DMS114 treated with DMSO at 0.1 percent for 48 hours (cell line): ENCODE data around the gene ADPGK.

Source experiments
- DNase-seq: peaks from one replicate; lab custom pipeline; 2025; ENCODE audit not compliant: unreplicated experiment; lab: John Stamatoyannopoulos, UW

ADPGK gene

DNA sequence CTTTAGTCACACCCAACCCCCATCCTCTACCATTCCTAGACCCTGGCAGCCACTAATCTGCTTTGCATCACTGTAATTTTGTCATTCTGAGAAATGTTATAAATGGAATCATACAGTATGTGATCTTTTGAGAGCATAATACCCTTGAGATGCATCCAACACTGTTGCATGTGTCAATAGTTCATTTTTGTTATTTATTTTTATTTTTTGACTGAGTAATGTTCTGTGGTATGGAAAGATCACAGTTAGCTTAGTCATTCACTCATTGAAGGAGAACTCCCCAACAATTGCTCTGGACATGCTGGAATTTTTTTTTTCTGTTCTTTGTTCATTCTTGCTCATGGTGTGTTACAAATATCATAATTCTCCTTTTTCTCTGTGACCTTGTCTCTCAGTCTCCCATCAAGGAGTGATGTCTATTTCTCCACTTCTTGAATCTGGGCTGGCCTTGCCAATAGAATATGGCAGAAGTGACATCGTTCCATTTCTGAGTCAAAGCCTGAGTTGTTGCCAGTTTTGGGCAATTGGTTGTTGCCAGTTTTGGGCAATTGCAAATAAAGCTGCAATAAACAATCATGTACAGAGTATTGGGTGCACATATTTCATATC is 6.8 kb upstream of the ADPGK start:
- no peak for DNase-seq

DNA sequence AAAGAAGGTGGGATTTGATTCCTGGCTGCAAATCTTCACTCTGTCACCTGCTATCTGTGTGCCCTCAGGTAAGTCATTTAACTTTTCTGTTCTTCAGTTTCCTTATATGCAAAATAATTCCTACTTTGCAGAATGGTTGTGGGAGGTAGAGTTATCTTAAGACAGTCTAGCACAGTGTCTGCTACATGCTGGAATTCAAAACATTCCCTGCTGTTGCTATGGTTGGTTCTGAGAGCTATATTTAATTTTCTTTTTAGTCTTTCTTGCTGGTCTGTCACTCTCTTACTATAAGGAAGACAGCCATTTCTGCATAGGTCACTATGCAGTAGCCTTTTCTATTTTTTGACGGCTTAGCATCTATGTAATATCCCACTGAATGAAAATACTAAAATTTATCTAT is 4.0 kb upstream of the ADPGK start:
- DNase-seq, result no peak

DNA sequence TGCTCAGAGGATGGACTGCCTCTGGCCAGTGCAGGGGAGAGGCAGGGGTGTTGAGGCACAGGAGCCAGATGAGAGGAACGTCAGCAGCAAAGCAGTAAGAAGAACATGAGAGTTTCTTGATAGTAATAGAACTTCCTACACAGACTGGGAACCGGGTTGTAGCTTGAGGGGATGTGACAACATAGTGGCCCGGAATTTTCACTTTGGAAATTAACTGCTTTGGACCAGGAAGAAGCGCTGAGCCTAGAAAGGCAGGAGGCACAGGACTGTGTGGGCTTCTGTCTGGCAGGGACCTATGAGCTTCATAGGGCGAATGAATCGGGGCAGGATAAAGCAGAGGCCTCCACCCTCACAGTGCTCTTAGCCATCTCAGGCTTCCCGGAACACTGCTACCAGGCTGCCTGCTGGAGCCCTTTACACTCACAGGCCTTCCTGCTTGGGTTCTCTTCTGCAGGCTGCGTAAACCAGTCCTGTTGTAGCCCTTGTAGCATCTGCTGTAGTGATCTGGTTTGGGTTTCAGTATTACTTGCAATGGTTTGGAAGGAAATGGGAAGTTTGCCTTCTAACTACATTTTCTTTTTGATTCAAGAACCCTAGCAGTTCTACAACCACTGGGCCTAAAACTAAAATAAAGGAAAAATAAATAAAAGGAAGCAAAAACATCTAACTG is 3.3 kb upstream of the ADPGK start:
- no peak for DNase-seq

DNA sequence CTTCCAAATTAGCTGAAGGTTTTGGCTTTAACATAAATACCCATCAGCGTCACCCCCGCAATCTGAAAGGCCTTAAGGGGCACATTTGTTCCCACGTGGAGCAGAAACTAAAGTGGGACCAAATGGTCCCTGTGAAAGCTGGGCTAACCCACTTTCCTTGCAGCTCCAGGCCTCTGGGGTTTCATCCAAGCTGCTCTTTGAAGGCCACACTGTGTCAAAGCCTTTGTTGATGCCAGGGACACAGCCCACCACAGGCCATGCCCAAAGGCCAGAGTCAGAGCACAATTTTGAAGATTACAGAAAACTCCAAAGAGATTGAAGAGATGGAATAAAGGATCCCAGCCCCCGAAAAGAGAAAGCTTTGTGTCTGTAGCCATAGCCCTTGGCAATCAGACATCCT is 2.7 kb upstream of the ADPGK start:
- no peak for DNase-seq

DNA sequence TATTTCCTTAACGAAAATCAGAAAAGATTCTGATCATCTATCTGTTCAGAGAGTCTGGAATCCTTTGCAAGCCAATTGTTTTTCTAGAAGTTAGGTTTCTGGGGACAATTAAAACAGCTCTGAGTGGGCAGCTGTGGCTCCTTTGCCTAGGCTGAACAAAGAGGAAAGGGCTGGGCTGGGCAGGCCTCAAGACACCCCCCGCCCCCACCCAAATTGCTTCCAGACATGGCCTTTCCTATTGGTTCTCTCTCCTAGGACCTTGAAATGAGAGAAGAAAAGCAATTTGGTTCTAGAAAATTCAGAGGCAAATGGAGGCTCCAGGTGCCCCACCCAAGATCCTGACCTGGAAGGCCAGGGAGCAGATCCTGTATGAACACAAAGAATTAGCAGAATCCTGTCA is 2.3 kb upstream of the ADPGK start:
- DNase-seq, result no peak

DNA sequence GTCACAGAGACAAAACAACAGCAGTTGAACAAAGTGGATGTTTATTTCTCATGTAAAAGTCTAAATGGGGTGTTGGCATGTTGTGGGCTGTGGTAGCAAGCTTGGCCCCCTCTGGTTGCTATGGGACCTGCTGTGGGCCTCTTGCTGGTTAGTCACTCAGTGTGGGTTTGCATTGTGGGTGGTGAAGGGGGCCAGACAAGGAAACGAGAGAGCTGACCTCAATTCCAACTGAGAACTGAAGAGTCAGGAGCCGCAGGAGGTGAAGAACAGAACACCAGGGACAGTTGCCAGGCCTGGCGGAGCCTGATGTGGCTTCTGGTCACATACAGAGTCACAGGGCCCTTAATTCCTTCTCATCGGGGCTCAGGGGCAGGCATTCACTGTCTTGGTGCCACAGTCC is 1.9 kb upstream of the ADPGK start:
- DNase-seq, result no peak

DNA sequence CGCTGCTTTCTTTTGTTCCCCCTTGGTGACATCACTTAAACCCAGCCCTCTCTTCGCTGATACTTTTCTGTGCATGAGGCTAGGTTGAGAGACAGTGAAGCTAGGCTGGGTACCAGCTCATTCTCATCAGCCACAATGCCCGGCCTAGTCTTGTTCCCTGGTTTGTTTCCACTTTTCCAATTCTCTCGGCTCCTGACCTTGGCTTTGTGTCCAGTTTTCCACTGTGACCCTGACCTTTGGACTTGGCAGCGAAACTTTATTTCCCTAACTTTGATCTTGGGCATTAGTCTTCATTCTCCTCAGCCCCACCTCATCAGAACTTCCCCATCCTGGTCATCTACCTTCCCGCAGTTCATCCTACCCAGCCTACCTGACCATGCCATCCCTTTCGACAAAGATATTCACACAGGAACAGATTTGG is 908 bp upstream of the ADPGK start:
- DNase-seq, result no peak

DNA sequence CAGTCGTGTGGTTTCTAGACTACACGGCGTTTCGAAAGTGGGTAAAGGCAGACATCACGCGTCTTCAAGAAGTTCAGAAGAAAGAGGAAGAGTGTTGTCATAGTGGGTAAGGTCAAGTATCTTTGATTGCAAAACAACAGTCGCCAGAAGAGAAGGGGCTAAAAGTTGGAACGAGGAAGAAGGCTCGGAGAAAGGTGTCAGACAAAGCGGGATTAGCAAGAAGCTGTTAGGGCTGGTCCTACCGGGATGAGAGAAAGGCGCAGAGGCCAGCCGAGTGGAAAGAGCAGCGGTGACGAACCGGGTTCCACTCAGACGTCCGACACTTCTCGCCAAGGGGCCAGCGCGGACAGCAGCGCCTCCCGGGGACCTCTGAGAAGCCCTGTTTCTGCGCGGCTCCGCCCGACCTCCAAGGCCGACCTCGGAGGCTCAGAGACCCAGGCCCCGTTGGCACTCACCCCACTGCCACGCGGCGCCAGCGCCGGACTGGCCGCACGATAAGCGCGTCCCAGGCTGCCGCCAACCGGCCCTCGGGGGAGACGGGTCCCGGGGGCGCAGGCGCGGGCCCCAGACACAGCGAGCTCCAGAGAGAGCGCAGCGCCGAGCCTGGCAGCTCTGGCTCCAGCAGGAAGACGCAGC is 436 bp downstream of the ADPGK start:
- no peak for DNase-seq

DNA sequence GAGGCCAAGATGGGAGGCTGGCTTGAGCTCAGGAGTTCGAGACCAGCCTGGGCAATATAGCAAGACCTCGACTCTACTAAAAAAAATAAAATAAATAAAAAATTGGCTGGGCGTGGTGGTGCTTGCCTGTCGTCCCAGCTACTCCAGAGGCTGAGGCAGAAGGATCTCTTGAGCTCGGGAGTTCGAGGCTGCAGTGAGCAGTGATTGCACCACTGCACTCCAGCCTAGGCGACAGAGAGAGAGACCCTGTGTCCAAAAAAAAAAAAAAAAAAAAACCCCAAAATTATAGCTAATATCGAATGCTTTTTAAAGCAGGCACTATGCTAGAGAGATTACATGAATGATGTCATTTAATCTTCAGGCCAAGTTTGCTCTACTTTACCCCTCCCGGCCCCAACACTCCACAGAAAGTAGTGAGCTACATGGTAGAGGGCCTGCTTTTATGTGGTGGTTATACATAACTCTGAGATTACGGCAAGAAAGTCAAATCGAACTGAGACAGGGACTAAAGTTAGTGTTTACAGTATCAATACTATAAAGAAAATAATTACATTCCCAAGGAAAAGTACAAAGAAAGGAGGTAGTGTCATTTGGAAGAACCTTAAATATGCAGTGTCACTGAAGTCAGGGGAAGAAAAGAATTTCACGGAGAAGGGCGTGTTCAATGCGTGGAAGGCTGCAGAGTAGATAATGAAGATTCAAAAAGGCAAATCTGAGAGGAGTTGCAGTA is 1.1 kb downstream of the ADPGK start:
- DNase-seq, result no peak

DNA sequence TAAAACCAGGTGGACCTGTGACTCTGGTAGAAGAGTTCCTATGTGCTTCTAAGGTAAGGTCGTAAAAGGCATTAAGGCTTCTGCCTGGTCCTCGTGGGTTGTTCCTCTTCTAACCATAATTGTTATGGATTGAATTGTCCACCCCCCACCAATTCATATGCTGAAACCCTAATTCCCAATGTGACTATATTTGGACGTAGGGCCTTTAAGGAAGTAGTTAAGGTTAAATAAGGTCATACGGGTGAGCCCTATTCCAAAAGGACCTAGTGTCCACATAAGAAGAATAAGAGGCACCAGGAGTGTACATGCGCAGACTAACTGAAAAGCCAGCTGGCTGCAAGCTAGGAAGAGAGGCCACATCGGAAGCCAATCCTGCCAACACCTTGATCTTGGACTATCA is 1.9 kb downstream of the ADPGK start:
- DNase-seq, result no peak

DNA sequence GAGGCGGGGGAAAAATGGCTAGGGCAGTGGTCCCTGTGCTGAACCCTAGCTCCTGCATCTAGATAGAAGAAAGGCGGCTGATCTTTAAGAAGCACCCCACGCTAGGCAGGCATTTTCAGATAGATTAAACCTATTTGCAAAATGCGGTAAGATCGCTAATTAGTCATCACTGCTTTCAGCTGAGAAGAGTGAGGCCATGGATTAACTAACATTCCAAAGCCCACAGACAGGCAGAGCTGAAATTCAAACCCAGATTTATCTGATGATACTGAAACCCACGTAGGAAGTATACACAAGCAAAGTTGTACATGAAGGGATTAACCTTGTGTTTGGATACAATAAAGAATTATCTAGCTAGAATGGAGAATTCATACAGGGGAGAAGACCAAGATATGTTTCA is 4.8 kb downstream of the ADPGK start:
- DNase-seq, result no peak

DNA sequence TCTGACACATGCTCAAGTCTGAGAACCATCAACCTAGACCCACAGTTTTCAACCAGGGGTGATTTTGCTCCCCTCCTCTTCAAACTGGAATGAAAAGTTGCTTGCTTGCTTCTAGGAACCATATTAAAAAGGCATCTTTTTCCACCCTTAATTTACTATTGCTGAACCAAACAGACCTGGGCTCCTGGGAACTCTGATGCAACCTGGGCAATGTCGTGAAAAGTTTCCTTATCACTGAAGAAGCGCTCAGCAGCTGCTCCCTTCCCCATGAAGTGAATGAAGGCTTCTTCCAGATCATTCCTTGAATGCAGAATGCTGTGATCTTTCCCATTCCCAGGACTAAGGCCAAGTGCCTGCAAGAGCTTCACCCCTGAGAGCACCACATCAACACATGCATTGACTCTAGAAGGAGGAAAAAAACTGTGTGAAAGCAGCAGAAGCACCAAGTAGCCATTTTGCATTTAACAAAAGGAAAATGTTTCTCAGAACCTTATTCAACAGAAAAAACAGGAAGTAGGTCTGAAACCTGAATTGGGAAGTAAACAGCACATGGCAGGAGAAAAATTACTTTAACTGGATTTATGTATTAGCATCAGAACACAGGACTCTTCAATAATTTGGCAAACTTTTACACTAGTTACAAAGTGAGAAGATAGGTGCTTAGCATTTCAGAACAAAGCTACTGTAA is 8.7 kb downstream of the ADPGK start:
- DNase-seq, result no peak

DNA sequence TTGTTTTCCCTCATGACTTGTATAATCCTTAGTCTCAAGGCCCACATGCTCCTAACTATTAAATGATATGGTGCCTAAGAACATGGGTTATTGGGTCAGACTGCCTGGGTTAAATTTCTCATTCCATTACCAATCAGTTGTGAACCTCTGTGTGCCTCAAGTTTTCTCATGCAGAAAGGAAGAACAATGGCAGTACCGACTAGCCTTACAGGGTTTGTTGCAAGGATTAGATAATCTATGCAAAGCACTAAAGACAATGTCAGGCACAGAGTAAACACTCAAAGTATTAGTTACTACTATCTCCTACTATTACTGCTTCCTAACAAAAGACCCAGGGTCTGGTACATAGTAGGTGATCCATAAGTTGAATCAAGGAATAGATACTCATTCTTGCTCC is 12.2 kb downstream of the ADPGK start:
- DNase-seq, result no peak

DNA sequence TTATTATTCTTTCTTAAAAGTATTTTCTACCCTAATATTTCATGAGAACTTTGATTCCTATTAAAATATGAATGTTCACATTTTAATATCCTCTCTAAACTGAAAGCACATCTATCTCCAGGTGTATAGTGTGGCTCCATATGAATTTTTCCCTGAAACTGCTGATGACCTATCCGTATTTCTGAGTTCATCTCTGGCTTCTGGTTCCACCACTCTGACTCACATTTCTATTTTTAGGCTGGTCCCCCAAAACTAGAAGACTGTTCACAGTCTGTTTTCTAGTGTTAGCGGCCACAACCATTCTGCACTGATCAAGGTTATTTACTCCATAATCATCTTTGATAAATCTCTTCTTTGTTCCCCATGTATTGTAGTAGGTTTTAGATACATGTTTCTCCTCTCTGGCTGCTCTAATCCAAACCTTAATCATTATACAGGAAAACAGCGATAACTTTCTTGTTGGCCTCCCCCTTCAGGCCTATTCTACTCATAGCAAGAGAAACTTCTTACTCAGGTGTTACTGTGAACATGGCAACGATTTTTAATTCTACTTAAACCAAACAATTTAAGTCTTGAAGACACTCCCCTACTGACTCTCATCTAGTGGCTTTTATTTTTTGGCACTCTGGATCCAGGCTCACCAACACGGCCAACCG is 12.8 kb downstream of the ADPGK start:
- no peak for DNase-seq

DNA sequence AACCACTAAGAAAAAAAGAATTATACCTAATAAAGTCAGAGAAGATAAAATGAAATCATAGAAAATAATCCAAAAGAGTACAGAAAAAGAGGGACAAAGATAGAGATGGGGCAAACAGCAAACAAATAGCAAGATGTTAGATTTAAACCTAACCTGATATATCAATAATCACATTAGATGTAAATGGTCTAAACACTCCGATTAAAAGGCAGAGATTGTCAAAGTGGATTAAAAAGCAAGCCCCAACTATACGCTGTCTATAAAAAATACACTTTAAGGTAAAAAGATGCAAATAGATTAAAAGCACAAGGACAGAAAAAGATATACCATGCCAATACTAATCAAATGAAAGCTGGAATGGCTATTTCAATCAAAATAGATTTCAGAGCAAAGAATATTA is 16.8 kb downstream of the ADPGK start:
- DNase-seq, result no peak

DNA sequence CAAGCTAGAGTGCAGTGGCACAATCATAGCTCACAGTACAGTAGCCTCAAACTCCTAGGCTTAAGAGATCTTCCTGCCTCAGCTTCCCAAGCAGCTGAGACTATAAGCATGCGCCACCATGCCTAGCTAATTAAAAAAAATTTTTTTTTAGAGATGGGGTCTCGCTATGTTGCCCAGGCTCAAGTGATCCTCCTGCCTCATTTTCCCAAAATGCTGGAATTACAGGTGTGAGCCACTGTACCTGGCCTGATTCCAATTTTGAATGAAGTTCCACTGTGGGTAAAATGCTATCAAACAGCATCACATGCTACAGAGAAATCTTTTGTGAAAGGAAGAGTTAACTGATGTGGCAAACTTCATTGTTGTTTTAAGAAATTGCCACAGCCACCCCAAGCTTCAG is 17.5 kb downstream of the ADPGK start:
- DNase-seq, result no peak

DNA sequence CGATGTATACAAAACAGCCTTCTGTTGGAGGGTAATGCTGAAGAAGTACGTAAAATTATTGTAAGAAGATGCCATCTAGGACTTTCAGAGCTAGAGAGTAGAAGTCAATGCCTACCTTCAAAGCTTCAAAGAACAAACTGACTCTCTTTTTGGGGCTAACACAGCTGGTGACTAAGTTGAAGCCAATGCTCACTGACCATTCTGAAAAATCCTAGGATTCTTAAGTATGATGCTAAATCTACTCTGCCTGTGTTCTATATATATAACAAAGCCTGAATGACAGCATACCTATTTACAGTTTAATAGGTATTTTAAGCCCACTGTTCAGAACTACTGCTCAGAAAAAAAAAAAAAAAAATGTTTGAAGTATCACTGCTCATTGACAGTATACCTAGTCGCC is 18.9 kb downstream of the ADPGK start:
- no peak for DNase-seq

DNA sequence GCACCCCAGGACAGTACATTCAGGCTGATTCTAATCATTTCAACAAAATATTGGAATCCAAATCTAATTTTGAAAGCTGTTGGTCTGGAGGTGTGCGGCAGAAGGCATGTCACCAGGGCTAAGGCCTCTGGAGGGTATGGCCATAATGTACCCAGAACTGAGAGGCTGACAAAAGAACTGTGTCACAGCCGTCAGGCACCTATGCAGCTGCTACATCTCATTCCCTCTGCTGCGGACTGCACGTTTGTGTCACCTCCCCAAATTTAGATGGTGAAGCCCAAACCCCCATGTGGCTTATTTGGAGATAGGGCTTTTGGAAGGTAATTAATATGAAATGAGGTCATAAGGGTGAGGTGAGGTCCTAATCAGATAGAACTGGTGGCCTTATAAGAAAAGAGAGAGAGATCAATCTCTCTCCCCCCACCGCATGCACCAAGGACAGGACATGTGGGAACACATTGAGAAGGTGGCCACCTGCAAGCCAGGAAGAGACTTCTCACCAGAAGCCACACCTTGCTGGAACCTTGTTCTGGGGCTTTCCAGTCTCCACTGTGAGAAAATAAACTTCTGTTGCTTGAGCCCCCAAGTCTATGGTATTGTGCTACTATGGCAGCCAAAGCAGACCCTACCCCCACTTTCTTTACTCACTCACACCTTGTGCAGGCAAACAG is 22.8 kb downstream of the ADPGK start:
- no peak for DNase-seq

DNA sequence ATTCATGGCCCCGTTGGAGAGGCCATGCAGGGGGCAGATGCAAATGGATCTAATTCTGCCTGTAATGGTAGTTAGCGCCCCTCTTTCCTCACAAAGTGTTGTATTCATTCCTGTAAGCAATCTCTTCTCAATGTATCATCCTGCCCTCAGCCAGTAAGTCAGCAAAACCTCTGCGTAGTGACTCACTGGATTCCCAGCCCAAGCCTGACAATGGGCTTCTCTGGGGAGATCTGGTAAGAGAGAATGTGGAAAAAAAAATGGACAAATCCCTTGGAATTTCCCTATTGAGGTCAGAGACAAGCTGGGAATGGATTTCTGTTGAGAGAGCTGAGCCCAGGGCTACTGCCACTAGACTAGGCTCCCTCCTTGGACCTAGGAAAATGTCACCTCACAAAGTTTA is 25.4 kb downstream of the ADPGK start:
- DNase-seq, result no peak

DNA sequence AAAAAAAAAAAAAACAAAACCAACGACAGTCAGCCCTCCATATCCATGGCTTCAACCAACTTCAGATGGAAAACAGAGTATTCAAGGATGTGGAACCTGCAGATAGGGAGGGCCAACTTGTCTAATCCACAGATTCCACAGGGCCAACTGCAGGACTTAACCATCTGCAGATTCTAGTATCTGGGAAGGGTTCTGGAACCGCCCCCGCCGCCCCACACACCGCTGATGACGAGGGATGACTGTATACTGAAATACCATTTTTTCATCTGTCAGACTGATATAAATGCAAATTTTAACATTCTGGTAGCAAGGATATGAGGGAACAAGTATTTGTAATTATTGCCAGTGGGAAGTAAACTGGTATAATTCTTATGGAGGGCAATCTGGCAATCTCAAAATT is 29.5 kb downstream of the ADPGK start:
- DNase-seq, result no peak
